ENCODE data around the gene NPBWR2. TPM values are rescaled to one million over a fixed set of nuclear protein-coding genes. Genes with fewer than 3 reads are reported as not detected.

NPBWR2 gene
- not detected for polyA plus RNA-seq (ENCODE audit: insufficient read depth in 1 of 5, insufficient read length in 5 of 5, low replicate concordance in 1 of 5)
- long read RNA-seq, donor 1, result 0 reads
- long read RNA-seq, donor 2, result 0 reads
- long read RNA-seq, donor 3, result 0 reads
- long read RNA-seq, donor 4, result 0 reads
- long read RNA-seq, donor 5, result 0 reads
- long read RNA-seq, donor 6, result 0 reads
- long read RNA-seq, donor 7, result 0 reads
- long read RNA-seq, donor 8, result 0 reads

GRCh38 chr20:64106981-64107735, at the start of gene NPBWR2:
Gene NPBWR2, minus strand, starts transcription at chr20:64107565. Its CDS starts 734 bp downstream, at chr20:64106831.
- no peak for DNase-seq

- DNase-seq, result no peak
Observed at GRCh38 chr20:64156136-64156885, 48.9 kb upstream of the NPBWR2 start.

- DNase-seq, result no peak
Observed at GRCh38 chr20:64155258-64156135, 48.1 kb upstream of the NPBWR2 start.

GRCh38 chr20:64154590-64155257, 47.4 kb upstream of the NPBWR2 start:
- no peak for DNase-seq

GRCh38 chr20:64153861-64154589, 46.7 kb upstream of the NPBWR2 start:
- DNase-seq, result no peak

- DNase-seq, result no peak
Observed at GRCh38 chr20:64153410-64153809, 46.0 kb upstream of the NPBWR2 start.

GRCh38 chr20:64152906-64153305, 45.5 kb upstream of the NPBWR2 start:
- DNase-seq, result no peak

- DNase-seq, result no peak
Observed at GRCh38 chr20:64151633-64152530, 44.5 kb upstream of the NPBWR2 start.

- no peak for DNase-seq
Observed at GRCh38 chr20:64150756-64151632, 43.6 kb upstream of the NPBWR2 start.

GRCh38 chr20:64149809-64150560, 42.6 kb upstream of the NPBWR2 start:
- DNase-seq, result no peak

- no peak for DNase-seq
Observed at GRCh38 chr20:64149141-64149540, 41.8 kb upstream of the NPBWR2 start.

- DNase-seq, result no peak
Observed at GRCh38 chr20:64148581-64148980, 41.2 kb upstream of the NPBWR2 start.

GRCh38 chr20:64146936-64147477, 39.6 kb upstream of the NPBWR2 start:
- DNase-seq, result no peak

GRCh38 chr20:64146301-64146935, 39.1 kb upstream of the NPBWR2 start:
- DNase-seq, result no peak

- no peak for DNase-seq
Observed at GRCh38 chr20:64145458-64146300, 38.3 kb upstream of the NPBWR2 start.
